ENCODE results near the gene CFAP157.

Gene CFAP157

GRCh38 chr9:127714951-127715469 is 8.2 kb downstream of the CFAP157 start:
- DNase-seq (ENCODE audit: low read depth in 2 of 3, low spot score in 1 of 3), result no peak

GRCh38 chr9:127715470-127716337 is 8.9 kb downstream of the CFAP157 start, which contains the start of the genes PTRH1 and TTC16:
PTRH1 (minus strand) TSS chr9:127715663; CDS start chr9:127715639, 24 bp downstream.
TTC16 (plus strand) TSS chr9:127716079; CDS start chr9:127716146, 67 bp downstream.
- DNase-seq (ENCODE audit: low read depth in 2 of 3, low spot score in 1 of 3), result peak; percentile 91 to 98 (median 96)

GRCh38 chr9:127716412-127716811 is 9.6 kb downstream of the CFAP157 start:
- DNase-seq (ENCODE audit: low read depth in 2 of 3, low spot score in 1 of 3), result no peak

GRCh38 chr9:127717766-127718165 is 11.0 kb downstream of the CFAP157 start:
- DNase-seq (ENCODE audit: low read depth in 2 of 3, low spot score in 1 of 3), result no peak

- DNase-seq (ENCODE audit: low read depth in 2 of 3, low spot score in 1 of 3), result no peak
These were observed 13.5 kb downstream of the CFAP157 start for GRCh38 chr9:127720031-127720864.

- no peak for DNase-seq (ENCODE audit: low read depth in 2 of 3, low spot score in 1 of 3)
These were observed 14.1 kb downstream of the CFAP157 start for GRCh38 chr9:127720865-127721227.

- no peak for DNase-seq (ENCODE audit: low read depth in 2 of 3, low spot score in 1 of 3)
These were observed 14.6 kb downstream of the CFAP157 start for GRCh38 chr9:127721391-127721821.

GRCh38 chr9:127722055-127722745 is 15.4 kb downstream of the CFAP157 start:
- no peak for DNase-seq (ENCODE audit: low read depth in 2 of 3, low spot score in 1 of 3)

- no peak for DNase-seq (ENCODE audit: low read depth in 2 of 3, low spot score in 1 of 3)
These were observed 16.2 kb downstream of the CFAP157 start for GRCh38 chr9:127723013-127723412.

- DNase-seq (ENCODE audit: low read depth in 2 of 3, low spot score in 1 of 3), result no peak
These were observed 16.7 kb downstream of the CFAP157 start for GRCh38 chr9:127723444-127723843.

- no peak for DNase-seq (ENCODE audit: low read depth in 2 of 3, low spot score in 1 of 3)
These were observed 17.2 kb downstream of the CFAP157 start for GRCh38 chr9:127724012-127724411.

GRCh38 chr9:127726871-127727270 is 20.1 kb downstream of the CFAP157 start:
- DNase-seq (ENCODE audit: low read depth in 2 of 3, low spot score in 1 of 3), result no peak

GRCh38 chr9:127728808-127729207 is 22.0 kb downstream of the CFAP157 start:
- no peak for DNase-seq (ENCODE audit: low read depth in 2 of 3, low spot score in 1 of 3)

GRCh38 chr9:127729522-127730256 is 22.9 kb downstream of the CFAP157 start:
- DNase-seq (ENCODE audit: low read depth in 2 of 3, low spot score in 1 of 3), result no peak

GRCh38 chr9:127730262-127730661 is 23.5 kb downstream of the CFAP157 start:
- no peak for DNase-seq (ENCODE audit: low read depth in 2 of 3, low spot score in 1 of 3)

- DNase-seq (ENCODE audit: low read depth in 2 of 3, low spot score in 1 of 3), result no peak
These were observed 24.1 kb downstream of the CFAP157 start for GRCh38 chr9:127730799-127731410.

GRCh38 chr9:127731938-127732337 is 25.1 kb downstream of the CFAP157 start:
- DNase-seq (ENCODE audit: low read depth in 2 of 3, low spot score in 1 of 3), result no peak

- DNase-seq (ENCODE audit: low read depth in 2 of 3, low spot score in 1 of 3), result no peak
These were observed 25.7 kb downstream of the CFAP157 start for GRCh38 chr9:127732444-127732843.

GRCh38 chr9:127733614-127734013 is 26.8 kb downstream of the CFAP157 start:
- no peak for DNase-seq (ENCODE audit: low read depth in 2 of 3, low spot score in 1 of 3)

- no peak for DNase-seq (ENCODE audit: low read depth in 2 of 3, low spot score in 1 of 3)
These were observed 27.5 kb downstream of the CFAP157 start for GRCh38 chr9:127734247-127734746.
